Motor neuron (in vitro differentiated cells): ENCODE results near the gene BARHL1. TPM values are rescaled to one million over a fixed set of nuclear protein-coding genes. Genes with fewer than 3 reads are reported as not detected.

ENCODE experiments used
- ATAC-seq, 8 experiments: fragments of 200-7000 bp; cut with Tn5 transposase; replicated peaks in 6 of 8; 2 replicates each; pipeline ENCODE4 v1.8.0; 2021; ENCODE audit warnings: mild to moderate bottlenecking in 8 of 8, moderate library complexity in 8 of 8
- H3K27ac ChIP-seq, 2 donors: fragments of 250-450 bp; sonication (Bioruptor Pico); 2 replicates each; pipeline ENCODE4 v1.9.0; 2021; ENCODE audit warnings: antibody characterized with exemption in 2 of 2, mild to moderate bottlenecking in 2 of 2, moderate library complexity in 1 of 2
- H3K4me1 ChIP-seq, 2 donors: fragments of 250-450 bp; sonication (Bioruptor Pico); replicated peaks in 1 of 2; 2 replicates each; pipeline ENCODE4 v1.6.1; 2021; ENCODE audit warnings: antibody characterized with exemption in 2 of 2, mild to moderate bottlenecking in 2 of 2, moderate library complexity in 1 of 2
- H3K4me3 ChIP-seq, 5 donors: fragments of 250-450 bp; sonication (Bioruptor Pico); 2 replicates each; pipeline ENCODE4 v1.9.0; 2021; ENCODE audit warnings: antibody characterized with exemption in 5 of 5, mild to moderate bottlenecking in 5 of 5, moderate library complexity in 4 of 5
- WGBS, 10 experiments: fragments of 450-650 bp; shearing (Covaris generic); methylation state at CpG; one replicate each; pipeline ENCODE4 v1.0.0; 2022; 5-methylcytosine and 5-hydroxymethylcytosine counted together
- in situ Hi-C, 9 experiments: fragments of 400-800 bp; cut with MboI; loops; one replicate each; pipeline ENCODE4 v1.15.0; 2021; ENCODE audit warnings: low sequenced_read_pairs in 9 of 9, low pct_unique_long_range_greater_than_20kb in 2 of 9; ENCODE audit not compliant: unreplicated experiment in 9 of 9
- total RNA-seq, 8 experiments: library from RNA; unstranded; fragments of 300-600 nt; gene quantifications; 2 replicates each; pipeline versions ENCODE4 v1.2.3 to v1.2.4, GENCODE V29; 2022

BARHL1 gene
- total RNA-seq, 8 experiments from 2014 or later, result 0.14 to 0.80 (median 0.40) TPM; not detected in 3

- Histone ChIP-seq H3K4me1 (no peaks in the 10 kb centered on the region), H3K27ac (no peak overlapping the region), H3K4me3 (no peak overlapping the region)
- ATAC-seq, result peak in 3 of 8 experiments; percentile 36 to 84 (median 70)
- 40 to 100% (median 92%) methylated on average over 2 to 7 of the region's 7 CpGs; no CpG with 5 or more reads in 1 of the 10 experiments for WGBS, 10 experiments
- in situ Hi-C loops, result no loop called here
Observed at GRCh38 chr9:132632413-132633129, 50.2 kb downstream of the BARHL1 start.

- in situ Hi-C loops, result no loop called here
- WGBS, 10 experiments, result 93 to 100% (median 98%) methylated on average over 1 to 3 of the region's 3 CpGs; no CpG with 5 or more reads in 4 of the 10 experiments
- ATAC-seq, result no peak
- no peak overlapping the region for H3K4me3 ChIP-seq
- no peaks in the 10 kb centered on the region for H3K4me1 ChIP-seq
- H3K27ac ChIP-seq, result no peak overlapping the region
Observed at GRCh38 chr9:132634327-132634726, 51.9 kb downstream of the BARHL1 start.

- in situ Hi-C loops, result no loop called here
- Histone ChIP-seq H3K4me1 (no peaks in the 10 kb centered on the region), H3K4me3 (no peak overlapping the region), H3K27ac (no peak overlapping the region)
- 73 to 100% (median 84%) methylated on average over 1 to 12 of the region's 12 CpGs; no CpG with 5 or more reads in 3 of the 10 experiments for WGBS, 10 experiments
- peak in 2 of 8 experiments; percentile 76 to 98 for ATAC-seq
Observed at GRCh38 chr9:132637351-132637750, 54.9 kb downstream of the BARHL1 start.

GRCh38 chr9:132637801-132638200 lies 55.4 kb downstream of the BARHL1 start:
- no peaks in the 10 kb centered on the region for H3K4me1 ChIP-seq
- WGBS, 10 experiments, result 80 to 98% (median 94%) methylated on average over 1 to 12 of the region's 12 CpGs; no CpG with 5 or more reads in 1 of the 10 experiments
- H3K4me3 ChIP-seq, result no peak overlapping the region
- in situ Hi-C loops, result no loop called here
- H3K27ac ChIP-seq, result no peak overlapping the region
- ATAC-seq, result peak in 1 of 8 experiments; percentile 5

- in situ Hi-C loops, result no loop called here
- Histone ChIP-seq H3K27ac (no peak overlapping the region), H3K4me1 (no peaks in the 10 kb centered on the region), H3K4me3 (no peak overlapping the region)
- WGBS, 10 experiments, result 65 to 100% (median 95%) methylated on average over 2 to 5 of the region's 5 CpGs; no CpG with 5 or more reads in 1 of the 10 experiments
- no peak for ATAC-seq
Observed at GRCh38 chr9:132638240-132638639, 55.8 kb downstream of the BARHL1 start.

GRCh38 chr9:132639322-132639721 lies 56.9 kb downstream of the BARHL1 start:
- H3K4me3 ChIP-seq, result no peak overlapping the region
- 50 to 100% (median 92%) methylated on average over 1 to 5 of the region's 5 CpGs for WGBS, 10 experiments
- H3K27ac ChIP-seq, result no peak overlapping the region
- H3K4me1 ChIP-seq, result no peaks in the 10 kb centered on the region
- in situ Hi-C loops, result no loop called here
- no peak for ATAC-seq

Other genes starting within 250 kb of the BARHL1 start
- gene SETX, start 227.6 kb upstream of the BARHL1 start, total RNA-seq, result 10 to 100 TPM; 23.8 to 55.6 (median 35.8) TPM
- gene TTF1, start 175.8 kb upstream of the BARHL1 start, total RNA-seq, result 10 to 100 TPM in 7 of 8 experiments, 1 to 10 TPM in 1; 9.6 to 27.4 (median 15.0) TPM
- gene CFAP77, start 172.4 kb upstream of the BARHL1 start, total RNA-seq, result 1 to 10 TPM in 2 of 8 experiments, under 1 TPM in 3, not detected in 3; 0.21 to 7.9 (median 0.38) TPM
- 10 to 100 TPM in 7 of 8 experiments, 1 to 10 TPM in 1; 9.1 to 40.2 (median 13.5) TPM for gene DDX31, start 87.4 kb downstream of the BARHL1 start, total RNA-seq
- gene GTF3C4, start 87.9 kb downstream of the BARHL1 start, total RNA-seq, result 10 to 100 TPM; 10.0 to 27.3 (median 16.2) TPM